Measurements from ENCODE around the gene AGK. TPM values are rescaled to one million over a fixed set of nuclear protein-coding genes. Genes with fewer than 3 reads are reported as not detected.

AGK gene
- total RNA-seq, 4 donors from 2014 or later = 11.2 to 22.5 (median 17.7) TPM

GRCh38 chr7:141585592-141586510, 34.6 kb downstream of the AGK start:
- Histone ChIP-seq H3K27ac (no peak overlapping the region), H3K9me3 (no peaks in the 10 kb centered on the region), H3K27me3 (no peaks in the 10 kb centered on the region), H3K4me1 (no peaks in the 10 kb centered on the region), H3K4me3 (no peak overlapping the region), H3K36me3 (no peaks in the 10 kb centered on the region)
- WGBS, 2 donors = 45 to 62% methylated on average over 5 to 6 of the region's 6 CpGs
- no peak for DNase-seq
- no peak for TF ChIP-seq POLR2A (IDR thresholded peaks at IDR 0.05)
- TF ChIP-seq CTCF (IDR thresholded peaks at IDR 0.05) = no peak
- intact Hi-C loops (cut with DNase I) = no loop called here

GRCh38 chr7:141586878-141587277, 35.7 kb downstream of the AGK start:
- Histone ChIP-seq H3K27ac (no peak overlapping the region), H3K36me3 (no peaks in the 10 kb centered on the region), H3K4me1 (no peaks in the 10 kb centered on the region), H3K4me3 (no peak overlapping the region), H3K27me3 (no peaks in the 10 kb centered on the region), H3K9me3 (no peaks in the 10 kb centered on the region)
- intact Hi-C loops (cut with DNase I) = no loop called here
- TF ChIP-seq POLR2A (IDR thresholded peaks at IDR 0.05) (no peak), CTCF (IDR thresholded peaks at IDR 0.05) (no peak)
- no peak for DNase-seq
- 80 to 92% methylated on average over 4 of the region's 4 CpGs for WGBS, 2 donors

GRCh38 chr7:141587304-141587703, 36.1 kb downstream of the AGK start:
- Histone ChIP-seq H3K9me3 (no peaks in the 10 kb centered on the region), H3K27me3 (no peaks in the 10 kb centered on the region), H3K4me1 (no peaks in the 10 kb centered on the region), H3K27ac (no peak overlapping the region), H3K36me3 (no peaks in the 10 kb centered on the region), H3K4me3 (no peak overlapping the region)
- TF ChIP-seq POLR2A (IDR thresholded peaks at IDR 0.05) (no peak), CTCF (IDR thresholded peaks at IDR 0.05) (no peak)
- intact Hi-C loops (cut with DNase I) = no loop called here
- WGBS, 2 donors = 89 to 90% methylated on average over 4 of the region's 4 CpGs
- DNase-seq = no peak

- DNase-seq = no peak
- Histone ChIP-seq H3K4me3 (no peak overlapping the region), H3K9me3 (no peaks in the 10 kb centered on the region), H3K27me3 (no peaks in the 10 kb centered on the region), H3K36me3 (peaks cover 0 to 9% (median 0%) of the 10 kb centered on the region in 3 donors), H3K4me1 (no peaks in the 10 kb centered on the region), H3K27ac (no peak overlapping the region)
- 91 to 94% methylated on average over 4 of the region's 4 CpGs for WGBS, 2 donors
- intact Hi-C loops (cut with DNase I) = no loop called here
- TF ChIP-seq POLR2A (IDR thresholded peaks at IDR 0.05) = no peak
- no peak for TF ChIP-seq CTCF (IDR thresholded peaks at IDR 0.05)
These were observed 37.7 kb downstream of the AGK start for GRCh38 chr7:141588912-141589311.

- no peaks in the 10 kb centered on the region for H3K4me1 ChIP-seq
- H3K27me3 ChIP-seq = no peaks in the 10 kb centered on the region
- TF ChIP-seq CTCF (IDR thresholded peaks at IDR 0.05) (no peak), POLR2A (IDR thresholded peaks at IDR 0.05) (no peak)
- intact Hi-C loops (cut with DNase I) = no loop called here
- DNase-seq = no peak
- peaks cover 0 to 20% (median 0%) of the 10 kb centered on the region in 3 donors for H3K36me3 ChIP-seq
- no peak overlapping the region for H3K4me3 ChIP-seq
- H3K27ac ChIP-seq = no peak overlapping the region
- H3K9me3 ChIP-seq = no peaks in the 10 kb centered on the region
- WGBS, 2 donors = 85 to 93% methylated on average over 3 of the region's 3 CpGs
These were observed 38.9 kb downstream of the AGK start for GRCh38 chr7:141590071-141590470.
